GM12878 (cell line): ENCODE data around the gene SLC17A7. TPM values are rescaled to one million over a fixed set of nuclear protein-coding genes. Genes with fewer than 3 reads are reported as not detected.

ENCODE experiments used
- CEBPZ ChIP-seq: fragments of 150-350 bp; IDR thresholded peaks from 2 replicates; pipeline ENCODE4 v1.6.1; 2016; ENCODE audit warnings: low read depth, low read length
- CREM ChIP-seq: IDR thresholded peaks from 2 replicates; pipeline ENCODE4 v1.6.1; 2014; ENCODE audit warnings: antibody characterized with exemption, low read depth
- ETV6 ChIP-seq, 2 experiments: fragments of 450-650 bp in 1 of 2; IDR thresholded peaks in 1 of 2; conservative IDR thresholded peaks in 1 of 2; 2 replicates each; pipeline ENCODE4 v1.6.1; 2014; ENCODE audit warnings: antibody characterized with exemption in 1 of 2, borderline replicate concordance in 1 of 2, low read depth in 1 of 2, mild to moderate bottlenecking in 1 of 2, moderate library complexity in 1 of 2
- IKZF1 ChIP-seq: fragments of 450-650 bp; conservative IDR thresholded peaks from 2 replicates; pipeline ENCODE4 v1.6.1; 2017; ENCODE audit warnings: antibody characterized with exemption, mild to moderate bottlenecking
- KAT2A ChIP-seq: conservative IDR thresholded peaks from 2 replicates; pipeline ENCODE4 v1.6.1; 2011; ENCODE audit warnings: low read depth, low read length; ENCODE audit not compliant: control insufficient read depth
- MEF2A ChIP-seq: IDR thresholded peaks from 2 replicates; pipeline ENCODE4 v1.6.1; 2011; ENCODE audit warnings: low read depth, mild to moderate bottlenecking, low read length, moderate library complexity; ENCODE audit not compliant: insufficient read depth
- NBN ChIP-seq: fragments of 450-650 bp; IDR thresholded peaks from 2 replicates; pipeline ENCODE4 v1.6.1; 2016
- NFXL1 ChIP-seq: fragments of 450-650 bp; IDR thresholded peaks from 2 replicates; pipeline ENCODE4 v1.6.1; 2017; ENCODE audit warnings: antibody characterized with exemption, mild to moderate bottlenecking, borderline replicate concordance
- NR2C1 ChIP-seq: fragments of 450-650 bp; IDR thresholded peaks from 2 replicates; pipeline ENCODE4 v1.6.1; 2017; ENCODE audit warnings: antibody characterized with exemption, mild to moderate bottlenecking, moderate library complexity
- NR2C2 ChIP-seq: IDR thresholded peaks from 2 replicates; pipeline ENCODE4 v1.6.1; 2011; ENCODE audit warnings: borderline replicate concordance, low read depth; ENCODE audit not compliant: control insufficient read depth, insufficient read length
- SIX5 ChIP-seq: IDR thresholded peaks from 2 replicates; pipeline ENCODE4 v1.6.1; 2011; ENCODE audit warnings: mild to moderate bottlenecking, low read depth, low read length, moderate library complexity; ENCODE audit not compliant: severe bottlenecking
- SMAD1 ChIP-seq: fragments of 450-650 bp; IDR thresholded peaks from 2 replicates; pipeline ENCODE4 v1.6.1; 2018; ENCODE audit warnings: mild to moderate bottlenecking, low read depth; ENCODE audit not compliant: partially characterized antibody
- SRF ChIP-seq, 2 experiments: IDR thresholded peaks; 2 replicates each; pipeline ENCODE4 v1.6.1; 2011; ENCODE audit warnings: low read depth in 2 of 2, low read length in 2 of 2, mild to moderate bottlenecking in 1 of 2, moderate library complexity in 1 of 2
- STAT1 ChIP-seq: fragments of 450-650 bp; conservative IDR thresholded peaks from 2 replicates; pipeline ENCODE4 v1.6.1; 2014; ENCODE audit warnings: antibody characterized with exemption, mild to moderate bottlenecking
- SUZ12 ChIP-seq: fragments of 200-600 bp; sonication (generic); IDR thresholded peaks from one replicate; pipeline ENCODE4 v1.6.1; 2018; ENCODE audit warnings: antibody characterized with exemption, mild to moderate bottlenecking; ENCODE audit not compliant: unreplicated experiment
- TAF1 ChIP-seq: IDR thresholded peaks from 2 replicates; pipeline ENCODE4 v1.6.1; 2011; ENCODE audit warnings: mild to moderate bottlenecking, low read depth, low read length, borderline replicate concordance
- TCF7 ChIP-seq: IDR thresholded peaks from 2 replicates; pipeline ENCODE4 v1.6.1; 2014; ENCODE audit warnings: antibody characterized with exemption, borderline replicate concordance
- USF2 ChIP-seq: IDR thresholded peaks from 2 replicates; pipeline ENCODE4 v1.6.1; 2011; ENCODE audit warnings: low read depth, low read length, improper control_type of control experiment, borderline replicate concordance
- ZNF384 ChIP-seq: IDR thresholded peaks from 2 replicates; pipeline ENCODE4 v1.6.1; 2012; ENCODE audit warnings: low read depth, mild to moderate bottlenecking, low read length, improper control_type of control experiment, borderline replicate concordance
- ZNF592 ChIP-seq: fragments of 450-650 bp; IDR thresholded peaks from 2 replicates; pipeline ENCODE4 v1.6.1; 2017; ENCODE audit warnings: mild to moderate bottlenecking, moderate library complexity
- ZSCAN29 ChIP-seq: fragments of 450-650 bp; IDR thresholded peaks from 2 replicates; pipeline ENCODE4 v1.6.1; 2017; ENCODE audit warnings: mild to moderate bottlenecking, moderate library complexity
- ZZZ3 ChIP-seq: IDR thresholded peaks from 2 replicates; pipeline ENCODE4 v1.6.1; 2011; ENCODE audit warnings: low read depth; ENCODE audit not compliant: control insufficient read depth, insufficient read length
- polyA plus RNA-seq, 11 experiments: library from polyadenylated mRNA; depleted of rRNA in 4 of 11; unstranded in 6 of 11; stranded (reverse) in 5 of 11; fragments of >200 nt; fragmentation: Nextera tagmentation in 4 of 11; fragmentation: Illumina TruSeq in 1 of 11; extraction: Ambion mirVana in 4 of 11; extraction: Trizol in 1 of 11; gene quantifications; 1 replicate in 1 of 11; 2 replicates in 10 of 11; pipeline versions ENCODE4 v1.2.1 to v1.2.3, GENCODE V29; 2011 to 2016; ENCODE audit warnings: inconsistent platforms in 2 of 11, missing spikeins in 2 of 11, low read depth in 1 of 11
- total RNA-seq, 4 experiments: library from RNA; depleted of rRNA in 3 of 4; stranded (reverse); fragments of >200 nt in 3 of 4; fragmentation: Illumina TruSeq in 1 of 4; extraction: Trizol in 1 of 4; gene quantifications; 2 replicates each; pipeline versions ENCODE4 v1.2.1 to v1.2.3, GENCODE V29; 2013 to 2021

The SLC17A7 gene
- total and polyA plus RNA-seq, 10 of the 15 experiments (the other 5 are each of a cell fraction or from before 2014, with no cell fraction given), result 0.03 to 0.24 (median 0.06) TPM; not detected in 6

GRCh38 chr19:49453013-49453756, 11.9 kb upstream of the SLC17A7 start, which contains the start of gene ALDH16A1 (continued):
- TF ChIP-seq SIX5 (peak; percentile 9), NBN (peak; percentile 13; the same call in 1 of the 2 replicates), USF2 (peak; percentile 79), SMAD1 (peak; percentile 97), TCF7 (no peak), ETV6 (conservative IDR thresholded peaks at IDR 0.05 in 1 of 2, IDR thresholded peaks at IDR 0.05 in 1 of 2; ENCODE audit: borderline replicate concordance in 1 of 2, low read depth in 1 of 2) (no peak), KAT2A (no peak), ZZZ3 (no peak), STAT1 (no peak), NFXL1 (no peak), NR2C2 (no peak), IKZF1 (peak; percentile 70; the same call in 1 of the 2 replicates), NR2C1 (no peak), SUZ12 (no peak), ZNF592 (no peak), TAF1 (peak; percentile 91), MEF2A (no peak), CEBPZ (no peak), SRF (IDR thresholded peaks at IDR 0.05; ENCODE audit: low read depth in 2 of 2, low read length in 2 of 2) (peak; percentile 21 to 73; a peak in 3 of 4 replicates), ZNF384 (peak; percentile 13; the same call in 1 of the 2 replicates), ZSCAN29 (peak; percentile 43; the same call in 1 of the 2 replicates), CREM (no peak; the same call in 1 of the 2 replicates)
